Gastrocnemius medialis (tissue), 4 donors: ENCODE results near the gene RHOF. TPM values are rescaled to one million over a fixed set of nuclear protein-coding genes. Genes with fewer than 3 reads are reported as not detected.
A peak's percentile ranks its signal among the peaks of the same experiment; 100 is the strongest.

Source experiments
- ATAC-seq, 2 donors: fragments of 150-250 bp; one replicate each; pipeline ENCODE4 v1.9.1; 2016
- DNase-seq, 2 donors: peaks; one replicate each; pipeline ENCODE4 v3.0.0-alpha.2; 2019
- H3K27ac ChIP-seq, 4 donors: fragments of 200-600 bp; sonication (generic); 1 replicate in 1 of 4; 2 replicates in 3 of 4; pipeline ENCODE4 v1.5.1; 2016 to 2018; ENCODE audit warnings: mild to moderate bottlenecking in 2 of 4, moderate library complexity in 1 of 4
- H3K27me3 ChIP-seq, 3 donors: fragments of 200-600 bp; sonication (generic) in 2 of 3; 1 replicate in 1 of 3; 2 replicates in 2 of 3; pipeline versions ENCODE4 v1.5.1 to v1.6.0; 2016 to 2019; ENCODE audit warnings: mild to moderate bottlenecking in 1 of 3, moderate library complexity in 1 of 3
- H3K36me3 ChIP-seq, 2 donors: fragments of 200-600 bp; sonication (generic) in 1 of 2; one replicate each; pipeline ENCODE4 v1.5.1; 2017 to 2018
- H3K4me1 ChIP-seq, 2 donors: fragments of 200-600 bp; sonication (generic) in 1 of 2; one replicate each; pipeline ENCODE4 v1.5.1; 2016 to 2017; ENCODE audit warnings: mild to moderate bottlenecking in 2 of 2
- H3K4me3 ChIP-seq, 4 donors: fragments of 200-600 bp; sonication (generic) in 3 of 4; 1 replicate in 1 of 4; 2 replicates in 3 of 4; pipeline ENCODE4 v1.5.1; 2016 to 2019; ENCODE audit warnings: mild to moderate bottlenecking in 2 of 4
- H3K9me3 ChIP-seq, 3 donors: fragments of 200-600 bp; sonication (generic) in 2 of 3; 1 replicate in 1 of 3; 2 replicates in 2 of 3; pipeline ENCODE4 v1.5.1; 2016 to 2019
- POLR2A ChIP-seq, 2 donors: fragments of 450-650 bp; IDR thresholded peaks; one replicate each; pipeline ENCODE4 v1.6.1; 2017; ENCODE audit warnings: antibody characterized with exemption in 2 of 2, mild to moderate bottlenecking in 2 of 2, moderate library complexity in 2 of 2
- in situ Hi-C, 4 donors: fragments of 200-750 bp; cut with MboI; loops; one replicate each; pipeline versions ENCODE4 v1.15.0 to v1.8.0; 2017; ENCODE audit warnings: low sequenced_read_pairs in 4 of 4
- intact Hi-C: fragments of 100-400 bp; cut with DNase I; formaldehyde crosslinking; loops from one replicate; pipeline ENCODE4 v1.15.1; 2023; ENCODE audit warnings: low total_unique reads
- total RNA-seq, 4 donors: library from RNA; depleted of rRNA; stranded (reverse); fragments of >200 nt; gene quantifications; one replicate each; pipeline versions ENCODE4 v1.1.0 to v1.2.3, GENCODE V29; 2016
- TF ChIP-seq, protein P1 (sequence below), 5 experiments: fragments of 450-650 bp in 3 of 5; fragments of 200-600 bp in 2 of 5; sonication (generic) in 2 of 5; IDR thresholded peaks in 4 of 5; conservative IDR thresholded peaks in 1 of 5; 1 replicate in 4 of 5; 2 replicates in 1 of 5; pipeline ENCODE4 v1.5.1; 2016 to 2019; ENCODE audit warnings: antibody characterized with exemption in 5 of 5, mild to moderate bottlenecking in 3 of 5, moderate library complexity in 3 of 5

RHOF gene
- total RNA-seq, 4 donors from 2014 or later, result 2.9 to 6.8 (median 4.1) TPM

DNA sequence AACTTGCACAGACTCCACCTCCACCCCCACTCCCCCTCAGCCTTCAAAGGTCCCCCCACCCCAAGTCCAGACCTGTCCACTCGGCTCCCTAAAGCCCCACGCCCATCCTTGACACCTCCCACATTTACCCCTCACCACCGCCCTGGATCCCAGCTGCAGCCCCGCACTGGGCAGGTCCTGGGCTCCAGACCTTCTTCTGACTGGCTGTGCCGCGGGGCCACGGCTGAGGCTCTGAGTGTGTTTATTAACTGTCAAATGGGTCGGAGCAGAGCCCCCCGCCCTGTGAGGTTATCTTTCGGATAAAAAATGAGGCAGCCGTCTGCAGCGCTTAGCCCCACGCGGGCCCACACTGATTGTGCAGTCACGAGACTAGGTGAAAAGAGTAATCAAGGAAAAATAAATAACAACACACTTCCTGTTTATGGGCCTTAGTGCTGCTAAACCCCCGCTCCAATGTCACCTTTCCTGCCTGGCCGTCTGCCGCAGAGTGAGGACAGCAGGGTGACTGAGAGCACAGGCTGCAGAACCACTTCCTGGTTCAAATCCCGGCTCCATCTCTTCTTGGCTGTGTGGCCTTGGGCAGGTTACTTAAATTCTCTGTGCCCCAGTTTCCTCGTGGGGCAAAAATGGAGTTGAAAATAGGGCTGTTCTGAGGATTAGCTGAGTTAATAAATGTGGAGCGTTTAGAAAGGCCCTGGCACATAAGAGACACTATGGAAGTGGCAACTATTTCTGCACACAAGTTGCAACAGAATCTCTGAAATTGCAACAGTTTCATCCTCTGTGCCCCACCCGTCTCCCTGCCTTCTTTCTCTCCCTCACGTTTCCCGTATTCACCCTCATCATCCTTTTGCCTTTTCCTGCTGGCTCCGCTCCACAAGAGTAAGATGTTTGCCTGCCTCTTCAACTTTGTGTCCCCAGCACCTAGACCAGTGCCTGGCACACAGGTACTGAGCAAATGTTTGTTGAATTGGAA lies 19.7 kb upstream of the RHOF start:
- DNase-seq (no peak), ATAC-seq (no peak)
- Histone ChIP-seq H3K9me3 (no peaks in the 10 kb centered on the region), H3K4me1 (peaks cover 25 to 32% of the 10 kb centered on the region in 2 donors), H3K4me3 (peak overlapping the region in 3 of 4 donors; percentile 56 to 71 (median 56)), H3K27me3 (no peaks in the 10 kb centered on the region), H3K36me3 (peaks cover 5 to 62% of the 10 kb centered on the region in 2 donors), H3K27ac (peak overlapping the region; percentile 24 to 89 (median 74))
- intact Hi-C loops (loop anchor here (1.0 kb wide), 2 partner anchors 18 to 37 kb away; no protein-coding TSS in a partner anchor), in situ Hi-C loops (no loop called here)
- no peak for TF ChIP-seq POLR2A (IDR thresholded peaks at IDR 0.05)
- TF ChIP-seq, protein P1, sequence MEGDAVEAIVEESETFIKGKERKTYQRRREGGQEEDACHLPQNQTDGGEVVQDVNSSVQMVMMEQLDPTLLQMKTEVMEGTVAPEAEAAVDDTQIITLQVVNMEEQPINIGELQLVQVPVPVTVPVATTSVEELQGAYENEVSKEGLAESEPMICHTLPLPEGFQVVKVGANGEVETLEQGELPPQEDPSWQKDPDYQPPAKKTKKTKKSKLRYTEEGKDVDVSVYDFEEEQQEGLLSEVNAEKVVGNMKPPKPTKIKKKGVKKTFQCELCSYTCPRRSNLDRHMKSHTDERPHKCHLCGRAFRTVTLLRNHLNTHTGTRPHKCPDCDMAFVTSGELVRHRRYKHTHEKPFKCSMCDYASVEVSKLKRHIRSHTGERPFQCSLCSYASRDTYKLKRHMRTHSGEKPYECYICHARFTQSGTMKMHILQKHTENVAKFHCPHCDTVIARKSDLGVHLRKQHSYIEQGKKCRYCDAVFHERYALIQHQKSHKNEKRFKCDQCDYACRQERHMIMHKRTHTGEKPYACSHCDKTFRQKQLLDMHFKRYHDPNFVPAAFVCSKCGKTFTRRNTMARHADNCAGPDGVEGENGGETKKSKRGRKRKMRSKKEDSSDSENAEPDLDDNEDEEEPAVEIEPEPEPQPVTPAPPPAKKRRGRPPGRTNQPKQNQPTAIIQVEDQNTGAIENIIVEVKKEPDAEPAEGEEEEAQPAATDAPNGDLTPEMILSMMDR (IDR thresholded peaks at IDR 0.05 in 4 of 5, conservative IDR thresholded peaks at IDR 0.05 in 1 of 5), result no peak

GRCh38 chr12:121812320-121812871 lies 18.9 kb upstream of the RHOF start:
- no peaks in the 10 kb centered on the region for H3K9me3 ChIP-seq
- H3K4me3 ChIP-seq, result peak overlapping the region; percentile 56 to 71 (median 56)
- ATAC-seq (peak; percentile 49 to 64), DNase-seq (peak in 1 of 2 donors; percentile 48)
- in situ Hi-C loops (no loop called here), intact Hi-C loops (loop anchor here (1.0 kb wide), 2 partner anchors 17 to 36 kb away; no protein-coding TSS in a partner anchor)
- H3K27ac ChIP-seq, result peak overlapping the region; percentile 69 to 89 (median 81)
- TF ChIP-seq, protein P1 (IDR thresholded peaks at IDR 0.05 in 4 of 5, conservative IDR thresholded peaks at IDR 0.05 in 1 of 5), result peak in 2 of 5 experiments; percentile 1 to 8
- TF ChIP-seq POLR2A (IDR thresholded peaks at IDR 0.05), result no peak
- H3K27me3 ChIP-seq, result no peaks in the 10 kb centered on the region
- H3K4me1 ChIP-seq, result peaks cover 25 to 34% of the 10 kb centered on the region in 2 donors
- peaks cover 0 to 61% of the 10 kb centered on the region in 2 donors for H3K36me3 ChIP-seq

- in situ Hi-C loops, result no loop called here
- no peak for TF ChIP-seq POLR2A (IDR thresholded peaks at IDR 0.05)
- TF ChIP-seq, protein P1 (IDR thresholded peaks at IDR 0.05 in 4 of 5, conservative IDR thresholded peaks at IDR 0.05 in 1 of 5), result peak; percentile 87 to 100 (median 100)
- peak overlapping the region; percentile 69 to 89 (median 81) for H3K27ac ChIP-seq
- peaks cover 30 to 41% of the 10 kb centered on the region in 2 donors for H3K4me1 ChIP-seq
- H3K27me3 ChIP-seq, result no peaks in the 10 kb centered on the region
- DNase-seq, result peak in 1 of 2 donors; percentile 71
- ATAC-seq, result peak; percentile 88
- intact Hi-C loops, result loop anchor here (1.0 kb wide), 2 partner anchors 16 to 35 kb away; no protein-coding TSS in a partner anchor
- peak overlapping the region; percentile 56 to 71 (median 56) for H3K4me3 ChIP-seq
- H3K36me3 ChIP-seq, result peaks cover 0 to 54% of the 10 kb centered on the region in 2 donors
- H3K9me3 ChIP-seq, result no peaks in the 10 kb centered on the region
These were observed 18.2 kb upstream of the RHOF start for GRCh38 chr12:121811434-121812319.

DNA sequence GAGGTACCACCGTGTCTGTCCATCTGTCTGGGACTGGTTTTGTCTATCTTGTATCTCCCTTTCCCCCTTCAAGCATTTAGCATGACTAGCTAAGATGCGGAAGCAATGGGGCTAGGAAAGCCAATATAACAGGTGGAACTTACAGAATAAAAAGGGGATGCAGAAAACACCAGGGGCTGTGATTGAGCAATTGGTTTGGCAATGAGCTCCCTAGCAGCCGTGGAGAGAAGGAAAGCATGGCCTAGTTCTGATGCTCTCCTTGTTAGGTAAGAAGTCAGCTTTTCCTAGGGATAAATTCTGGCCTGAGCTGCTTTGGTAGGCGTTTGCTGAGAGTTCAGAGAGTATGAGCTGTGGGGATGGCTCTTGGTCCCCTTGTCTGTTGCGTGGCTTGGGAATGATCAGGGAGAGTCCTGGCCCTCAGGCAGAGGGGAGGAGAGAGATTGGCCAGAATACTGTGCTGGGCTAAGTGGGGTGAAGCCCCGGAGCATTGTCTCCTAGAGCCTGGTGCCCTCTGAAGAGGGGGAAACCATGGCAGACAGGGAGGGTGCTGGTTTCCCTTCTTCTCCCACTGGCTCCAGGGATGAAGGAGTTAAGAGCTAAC lies 17.4 kb upstream of the RHOF start:
- DNase-seq (peak in 1 of 2 donors; percentile 13), ATAC-seq (no peak)
- peaks cover 37 to 48% of the 10 kb centered on the region in 2 donors for H3K4me1 ChIP-seq
- H3K27ac ChIP-seq, result peak overlapping the region; percentile 69 to 89 (median 81)
- H3K27me3 ChIP-seq, result no peaks in the 10 kb centered on the region
- TF ChIP-seq POLR2A (IDR thresholded peaks at IDR 0.05), result no peak
- TF ChIP-seq, protein P1 (IDR thresholded peaks at IDR 0.05 in 4 of 5, conservative IDR thresholded peaks at IDR 0.05 in 1 of 5), result no peak
- no peaks in the 10 kb centered on the region for H3K9me3 ChIP-seq
- in situ Hi-C loops (no loop called here), intact Hi-C loops (no loop called here)
- peak overlapping the region; percentile 29 to 56 (median 56) for H3K4me3 ChIP-seq
- H3K36me3 ChIP-seq, result peaks cover 0 to 48% of the 10 kb centered on the region in 2 donors
